Measurements from ENCODE around the gene AS3MT. TPM values are rescaled to one million over a fixed set of nuclear protein-coding genes. Genes with fewer than 3 reads are reported as not detected.

The AS3MT gene
- total and polyA plus RNA-seq, 10 of the 15 experiments (the other 5 are each of a cell fraction or from before 2014, with no cell fraction given): 0.11 to 1.0 (median 0.39) TPM; not detected in 2

GRCh38 chr10:102888048-102888447, 18.8 kb downstream of the AS3MT start:
- Histone ChIP-seq H3K27ac (ENCODE audit: control insufficient read depth, insufficient read depth) (no peak overlapping the region), H4K20me1 (ENCODE audit: control insufficient read depth, insufficient read depth) (no peaks in the 10 kb centered on the region), H3K4me3 (no peak overlapping the region), H3K79me2 (ENCODE audit: control insufficient read depth, insufficient read depth, low read length) (no peaks in the 10 kb centered on the region), H2AFZ (ENCODE audit: control insufficient read depth, low read depth, low read length) (no peak overlapping the region), H3K27me3 (replicated peaks in 1 of 2; ENCODE audit: control insufficient read depth in 2 of 2, insufficient read depth in 2 of 2, low read length in 1 of 2) (no peaks in the 10 kb centered on the region), H3K9ac (ENCODE audit: control insufficient read depth, insufficient read depth, low read length) (no peak overlapping the region), H3K4me1 (ENCODE audit: control insufficient read depth, insufficient read depth, low read length) (no peaks in the 10 kb centered on the region), H3K4me2 (ENCODE audit: control insufficient read depth, insufficient read depth) (no peak overlapping the region), H3K9me3 (replicated peaks; ENCODE audit: control insufficient read depth, insufficient read depth, low read length) (no peaks in the 10 kb centered on the region), H3K36me3 (ENCODE audit: control insufficient read depth in 2 of 2, insufficient read depth in 2 of 2, low read length in 1 of 2) (no peaks in the 10 kb centered on the region)
- ChIA-PET CTCF (interaction anchor here (0.8 kb wide), 1 partner anchor 360 kb away, joined by 3 read pairs; no protein-coding TSS in a partner anchor), POLR2A (no interaction called here), SMC1A (ENCODE audit: uncharacterized antibody, unreplicated experiment) (interaction anchor here (1.3 to 2.4 kb wide), 2 partner anchors 14 kb away, joined by 3 to 7 read pairs; no protein-coding TSS in a partner anchor), RAD21 (ENCODE audit: unreplicated experiment) (interaction anchor here (2.5 kb wide), 1 partner anchor 14 kb away, joined by 8 read pairs; no protein-coding TSS in a partner anchor)
- WGBS (ENCODE audit: insufficient coverage, insufficient replicate concordance, low lambda C conversion rate, missing lambda C conversion rate): 4% methylated on average over 1 of the region's 1 CpG
- FAIRE-seq: no peak
- ATAC-seq: no peak
- no peak for TF ChIP-seq PML (IDR thresholded peaks at IDR 0.05; ENCODE audit: low read length)
- no peak for TF ChIP-seq E4F1 (IDR thresholded peaks at IDR 0.05; ENCODE audit: borderline replicate concordance, partially characterized antibody)
- no peak for TF ChIP-seq STAT3 (IDR thresholded peaks at IDR 0.05; ENCODE audit: low read depth, low read length)
- no peak for TF ChIP-seq NR2C2 (IDR thresholded peaks at IDR 0.05; ENCODE audit: borderline replicate concordance, control insufficient read depth, insufficient read length, low read depth)
- TF ChIP-seq NFIC (IDR thresholded peaks at IDR 0.05; ENCODE audit: low read depth, low read length): no peak
- no peak for TF ChIP-seq NFXL1 (IDR thresholded peaks at IDR 0.05; ENCODE audit: borderline replicate concordance)
- TF ChIP-seq SKIL (IDR thresholded peaks at IDR 0.05; ENCODE audit: low read depth, poor library complexity, severe bottlenecking): no peak
- no peak for TF ChIP-seq BCL3 (IDR thresholded peaks at IDR 0.05; ENCODE audit: borderline replicate concordance, insufficient read depth, low read depth, low read length, poor library complexity, severe bottlenecking)
- TF ChIP-seq CEBPZ (IDR thresholded peaks at IDR 0.05; ENCODE audit: low read depth, low read length): no peak
- TF ChIP-seq BCL11A (IDR thresholded peaks at IDR 0.05; ENCODE audit: low read depth, low read length): no peak
- TF ChIP-seq KLF5 (IDR thresholded peaks at IDR 0.05; ENCODE audit: partially characterized antibody): no peak
- TF ChIP-seq RCOR1 (conservative IDR thresholded peaks at IDR 0.05; ENCODE audit: low read depth, low read length): no peak
- TF ChIP-seq HDAC2 (IDR thresholded peaks at IDR 0.05): no peak
- DNase-seq (ENCODE audit: low read depth, low spot score): no peak
- no TSS peak for BruUV-seq (replicated peaks)
- in situ Hi-C loops (cut with MboI) (no loop called here), intact Hi-C loops (cut with micrococcal nuclease; ENCODE audit: unreplicated experiment) (no loop called here)
